Peyer's patch (tissue), 4 donors: Measurements from ENCODE around the gene FKBP1A. TPM values are rescaled to one million over a fixed set of nuclear protein-coding genes. Genes with fewer than 3 reads are reported as not detected.

ENCODE experiments used
- DNase-seq, 3 donors: peaks; one replicate each; pipeline ENCODE4 v3.0.0-alpha.2; 2017 to 2019
- H3K27ac ChIP-seq, 4 donors: fragments of 200-600 bp; sonication (generic); one replicate each; pipeline ENCODE4 v1.5.1; 2016 to 2019
- H3K27me3 ChIP-seq, 2 donors: fragments of 200-600 bp; sonication (generic); one replicate each; pipeline ENCODE4 v1.5.1; 2019
- H3K36me3 ChIP-seq, 3 donors: fragments of 200-600 bp; sonication (generic); one replicate each; pipeline ENCODE4 v1.5.1; 2016 to 2019
- H3K4me1 ChIP-seq, 4 donors: fragments of 200-600 bp; sonication (generic); one replicate each; pipeline ENCODE4 v1.5.1; 2016 to 2019
- H3K4me3 ChIP-seq, 4 donors: fragments of 200-600 bp; sonication (generic); 1 replicate in 3 of 4; 2 replicates in 1 of 4; pipeline ENCODE4 v1.5.1; 2016 to 2019; ENCODE audit warnings: mild to moderate bottlenecking in 1 of 4
- H3K9me3 ChIP-seq, 4 donors: fragments of 200-600 bp; sonication (generic); one replicate each; pipeline ENCODE4 v1.5.1; 2016 to 2019; ENCODE audit warnings: mild to moderate bottlenecking in 1 of 4
- POLR2A ChIP-seq, 2 donors: fragments of 450-650 bp; IDR thresholded peaks; one replicate each; pipeline ENCODE4 v1.5.1; 2017; ENCODE audit warnings: antibody characterized with exemption in 2 of 2, mild to moderate bottlenecking in 2 of 2, moderate library complexity in 2 of 2
- total RNA-seq, 4 donors: library from RNA; depleted of rRNA; stranded (reverse); fragments of >200 nt; gene quantifications; one replicate each; pipeline ENCODE4 v1.1.0, GENCODE V29; 2016
- TF ChIP-seq, protein P1 (sequence below), 6 experiments: fragments of 450-650 bp in 4 of 6; fragments of 200-600 bp in 2 of 6; sonication (generic) in 1 of 6; IDR thresholded peaks; one replicate each; pipeline ENCODE4 v1.5.1; 2017 to 2019; ENCODE audit warnings: antibody characterized with exemption in 6 of 6, mild to moderate bottlenecking in 3 of 6, moderate library complexity in 1 of 6

FKBP1A gene
- total RNA-seq, 4 donors from 2014 or later, result 76.9 to 165 (median 98.5) TPM

DNA sequence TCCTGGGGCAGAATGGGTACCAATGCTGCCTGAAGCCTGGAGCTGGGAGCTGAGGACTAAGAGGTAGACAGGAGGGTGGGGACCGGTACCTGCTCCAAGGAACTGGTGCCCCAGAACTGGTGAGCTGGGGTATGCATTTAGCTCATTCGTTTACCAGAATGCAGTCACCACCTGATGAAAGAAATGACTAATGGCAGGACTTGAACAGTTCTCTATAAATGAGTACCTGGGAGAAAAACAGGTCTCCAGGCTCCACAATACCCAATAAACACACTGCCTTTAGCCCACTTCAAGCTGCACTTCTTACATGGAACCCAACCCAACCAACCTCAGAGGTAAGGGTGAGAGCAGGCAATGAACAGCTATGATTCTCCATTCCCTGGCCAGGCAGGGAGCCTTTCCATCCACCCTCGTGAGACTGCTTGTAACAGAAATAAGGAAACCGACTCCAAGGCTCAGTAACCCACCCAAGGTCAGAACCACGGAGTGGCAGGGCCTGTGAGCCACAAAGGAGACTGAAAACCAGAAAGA is 15.4 kb downstream of the FKBP1A start:
- no peak overlapping the region for H3K27ac ChIP-seq
- peaks cover 0 to 24% (median 3%) of the 10 kb centered on the region in 3 donors for H3K36me3 ChIP-seq
- TF ChIP-seq, protein P1, sequence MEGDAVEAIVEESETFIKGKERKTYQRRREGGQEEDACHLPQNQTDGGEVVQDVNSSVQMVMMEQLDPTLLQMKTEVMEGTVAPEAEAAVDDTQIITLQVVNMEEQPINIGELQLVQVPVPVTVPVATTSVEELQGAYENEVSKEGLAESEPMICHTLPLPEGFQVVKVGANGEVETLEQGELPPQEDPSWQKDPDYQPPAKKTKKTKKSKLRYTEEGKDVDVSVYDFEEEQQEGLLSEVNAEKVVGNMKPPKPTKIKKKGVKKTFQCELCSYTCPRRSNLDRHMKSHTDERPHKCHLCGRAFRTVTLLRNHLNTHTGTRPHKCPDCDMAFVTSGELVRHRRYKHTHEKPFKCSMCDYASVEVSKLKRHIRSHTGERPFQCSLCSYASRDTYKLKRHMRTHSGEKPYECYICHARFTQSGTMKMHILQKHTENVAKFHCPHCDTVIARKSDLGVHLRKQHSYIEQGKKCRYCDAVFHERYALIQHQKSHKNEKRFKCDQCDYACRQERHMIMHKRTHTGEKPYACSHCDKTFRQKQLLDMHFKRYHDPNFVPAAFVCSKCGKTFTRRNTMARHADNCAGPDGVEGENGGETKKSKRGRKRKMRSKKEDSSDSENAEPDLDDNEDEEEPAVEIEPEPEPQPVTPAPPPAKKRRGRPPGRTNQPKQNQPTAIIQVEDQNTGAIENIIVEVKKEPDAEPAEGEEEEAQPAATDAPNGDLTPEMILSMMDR (IDR thresholded peaks at IDR 0.05), result no peak
- TF ChIP-seq POLR2A (IDR thresholded peaks at IDR 0.05), result no peak
- H3K9me3 ChIP-seq, result no peaks in the 10 kb centered on the region
- H3K4me1 ChIP-seq, result peaks cover 0 to 54% (median 6%) of the 10 kb centered on the region in 4 donors
- H3K27me3 ChIP-seq, result no peaks in the 10 kb centered on the region
- no peak overlapping the region for H3K4me3 ChIP-seq
- DNase-seq, result no peak

DNA sequence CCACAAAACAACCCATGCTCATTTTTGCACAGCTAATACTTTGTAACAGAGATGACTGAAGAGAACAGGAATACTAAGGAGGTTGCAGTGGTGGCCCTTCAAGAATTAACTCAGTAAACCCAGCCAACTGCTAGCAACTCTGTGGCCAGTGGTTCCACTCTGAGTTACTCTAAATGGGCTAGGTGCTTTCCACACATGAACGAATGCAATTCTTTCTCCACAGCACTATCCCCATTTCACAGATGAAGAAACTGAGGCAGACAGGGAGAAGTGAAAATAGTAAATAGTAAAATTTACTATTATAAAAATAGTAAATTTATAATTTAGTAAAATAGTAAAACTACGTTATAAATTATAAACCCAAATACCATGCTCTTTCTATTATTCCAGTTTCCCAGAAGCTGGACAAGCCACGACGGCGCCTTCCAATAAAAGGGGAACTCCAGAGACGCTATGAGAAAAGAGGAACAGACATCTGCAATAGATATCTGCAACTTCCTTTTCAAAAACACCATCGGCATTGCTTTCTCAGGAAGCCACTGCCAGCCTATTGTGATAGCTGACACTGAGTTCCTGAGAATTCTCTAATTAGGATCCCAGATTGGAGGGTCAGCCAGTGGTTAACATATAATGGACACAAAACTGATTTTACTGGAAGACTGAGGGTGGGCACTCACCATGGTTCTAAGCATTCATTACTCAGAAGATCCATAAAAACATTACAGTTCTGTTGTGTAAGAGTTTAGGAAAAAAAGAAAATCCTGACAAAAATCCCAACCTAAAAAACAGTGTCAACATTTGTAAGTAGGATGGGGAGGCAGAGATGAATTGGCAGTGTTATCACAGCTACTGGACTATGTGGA is 16.2 kb downstream of the FKBP1A start:
- Histone ChIP-seq H3K27me3 (no peaks in the 10 kb centered on the region), H3K4me1 (peaks cover 0 to 47% (median 6%) of the 10 kb centered on the region in 4 donors), H3K36me3 (peaks cover 0 to 28% (median 3%) of the 10 kb centered on the region in 3 donors), H3K4me3 (no peak overlapping the region), H3K9me3 (no peaks in the 10 kb centered on the region), H3K27ac (no peak overlapping the region)
- TF ChIP-seq, protein P1 (IDR thresholded peaks at IDR 0.05), result no peak
- TF ChIP-seq POLR2A (IDR thresholded peaks at IDR 0.05), result no peak
- DNase-seq, result peak in 1 of 3 donors; percentile 34

DNA sequence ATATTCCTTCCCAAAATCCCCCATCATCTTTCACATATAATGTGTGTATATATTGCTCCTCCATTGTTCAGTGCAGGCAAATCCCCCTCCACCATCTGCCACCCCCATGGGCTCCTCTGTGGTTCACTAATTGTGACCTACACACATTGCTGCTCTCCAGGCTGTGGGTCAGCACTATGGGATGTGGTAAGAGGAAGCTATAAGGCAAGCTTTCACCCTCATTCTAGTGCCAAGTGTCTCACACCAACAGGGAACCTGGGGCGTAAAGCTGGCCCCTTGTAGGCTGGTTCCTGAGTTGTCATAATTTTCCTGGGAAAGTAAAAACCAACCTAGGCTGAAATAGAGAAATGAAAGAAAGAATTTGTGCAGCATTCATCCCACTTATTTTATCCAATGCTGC is 16.8 kb downstream of the FKBP1A start:
- DNase-seq, result no peak
- Histone ChIP-seq H3K4me1 (peaks cover 0 to 42% (median 6%) of the 10 kb centered on the region in 4 donors), H3K9me3 (no peaks in the 10 kb centered on the region), H3K27me3 (no peaks in the 10 kb centered on the region), H3K36me3 (peaks cover 0 to 28% (median 3%) of the 10 kb centered on the region in 3 donors), H3K4me3 (no peak overlapping the region), H3K27ac (peak overlapping the region in 1 of 4 donors; percentile 23)
- TF ChIP-seq, protein P1 (IDR thresholded peaks at IDR 0.05), result no peak
- no peak for TF ChIP-seq POLR2A (IDR thresholded peaks at IDR 0.05)

DNA sequence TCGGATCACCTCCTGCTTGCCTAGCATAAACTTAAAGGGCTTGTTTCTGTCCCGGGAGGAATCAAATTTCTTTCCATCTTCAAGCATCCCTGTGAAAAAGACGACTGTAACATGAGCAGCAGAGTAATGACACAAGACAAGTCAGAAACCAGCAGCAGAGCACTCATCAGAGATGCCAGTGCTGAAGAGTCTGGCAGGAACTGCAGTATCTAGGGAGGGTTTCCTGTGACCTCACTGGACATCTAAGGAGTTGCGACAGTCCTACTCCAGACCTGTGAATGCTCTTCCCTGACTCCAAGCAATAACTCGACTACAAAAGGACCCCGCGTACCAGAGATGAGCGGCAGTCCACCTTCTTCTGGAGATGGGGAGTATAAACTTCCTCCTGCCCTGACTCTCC is 17.3 kb downstream of the FKBP1A start:
- Histone ChIP-seq H3K4me1 (peaks cover 0 to 44% (median 6%) of the 10 kb centered on the region in 4 donors), H3K36me3 (peaks cover 0 to 28% (median 3%) of the 10 kb centered on the region in 3 donors)
- TF ChIP-seq, protein P1 (IDR thresholded peaks at IDR 0.05), result no peak
- no peak for TF ChIP-seq POLR2A (IDR thresholded peaks at IDR 0.05)

DNA sequence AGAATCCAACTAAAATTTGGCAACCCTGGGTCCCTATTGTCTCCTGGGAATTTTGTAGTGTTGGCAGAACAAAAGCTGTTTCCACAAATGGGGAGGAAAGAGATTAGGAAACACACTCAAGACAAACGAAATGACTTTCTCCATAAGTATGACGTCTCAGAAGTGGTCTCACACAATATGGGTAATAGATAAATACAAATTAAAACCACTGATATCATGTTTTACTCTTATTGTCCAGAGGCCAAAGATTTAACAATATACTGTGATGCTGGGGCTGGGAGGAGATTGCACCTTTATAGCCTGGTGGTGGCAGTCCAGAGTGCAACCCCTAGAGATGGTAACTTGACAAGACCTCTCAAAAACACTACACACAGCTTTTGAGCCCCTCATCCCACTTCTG is 18.6 kb downstream of the FKBP1A start:
- Histone ChIP-seq H3K9me3 (no peaks in the 10 kb centered on the region), H3K27ac (no peak overlapping the region), H3K36me3 (peaks cover 0 to 28% (median 3%) of the 10 kb centered on the region in 3 donors), H3K4me3 (no peak overlapping the region), H3K4me1 (peaks cover 0 to 37% (median 6%) of the 10 kb centered on the region in 4 donors), H3K27me3 (no peaks in the 10 kb centered on the region)
- TF ChIP-seq, protein P1 (IDR thresholded peaks at IDR 0.05), result no peak
- no peak for TF ChIP-seq POLR2A (IDR thresholded peaks at IDR 0.05)
- no peak for DNase-seq

More for the DNA sequence above, 17.3 kb downstream of the FKBP1A start:
- Histone ChIP-seq H3K9me3 (no peaks in the 10 kb centered on the region), H3K27me3 (no peaks in the 10 kb centered on the region), H3K27ac (peak overlapping the region in 1 of 4 donors; percentile 23), H3K4me3 (no peak overlapping the region)
- DNase-seq, result no peak
